Activated naive CD4-positive, alpha-beta T cell treated with anti-CD3 and anti-CD28 coated beads for 36 hours (primary cell): ENCODE results near the gene LARGE2. TPM values are rescaled to one million over a fixed set of nuclear protein-coding genes. Genes with fewer than 3 reads are reported as not detected.

ENCODE experiments used
- CTCF ChIA-PET: fragments of 350-600 bp; sonication (Branson Sonifier 250); formaldehyde crosslinking; loops from one replicate; lab custom pipeline; 2021; ENCODE audit warnings: antibody characterized with exemption; lab: Charles Lee
- DNase-seq: peaks from one replicate; pipeline ENCODE4 v3.0.0-alpha.2; 2020
- H3K27ac Mint-ChIP-seq: one replicate; pipeline ENCODE4 v1.8.0; 2021; ENCODE audit warnings: mild to moderate bottlenecking, mixed read lengths
- H3K27me3 Mint-ChIP-seq: one replicate; pipeline ENCODE4 v1.8.0; 2021; ENCODE audit warnings: low read depth, mixed read lengths
- H3K36me3 Mint-ChIP-seq: one replicate; pipeline ENCODE4 v1.8.0; 2021; ENCODE audit warnings: low read depth, mixed read lengths
- H3K4me1 Mint-ChIP-seq: one replicate; pipeline ENCODE4 v1.8.0; 2021; ENCODE audit warnings: low read depth, mixed read lengths
- H3K4me3 Mint-ChIP-seq: one replicate; pipeline ENCODE4 v1.8.0; 2021; ENCODE audit warnings: mild to moderate bottlenecking, moderate library complexity, mixed read lengths
- H3K9me3 Mint-ChIP-seq: one replicate; pipeline ENCODE4 v1.8.0; 2021; ENCODE audit warnings: mixed read lengths
- intact Hi-C: fragments of 100-400 bp; cut with micrococcal nuclease; formaldehyde crosslinking; loops from one replicate; pipeline ENCODE4 v1.15.1; 2023
- total RNA-seq, 2 experiments: library from RNA; stranded (reverse); gene quantifications; one replicate each; pipeline ENCODE4 v1.2.3, GENCODE V29; 2021

The LARGE2 gene
- total RNA-seq, 2 experiments from 2014 or later: 0.48 to 0.52 TPM

GRCh38 chr11:45909594-45910475 lies 12.6 kb upstream of the LARGE2 start:
- intact Hi-C loops: loop anchor here (10.0 kb wide), 1 partner anchor 1305 kb away; the partner anchor contains the start of gene DDB2
- H3K27me3 Mint-ChIP-seq: no peaks in the 10 kb centered on the region
- CTCF ChIA-PET: no interaction called here
- H3K36me3 Mint-ChIP-seq: peaks cover 4% of the 10 kb centered on the region
- H3K4me3 Mint-ChIP-seq: no peak overlapping the region
- no peaks in the 10 kb centered on the region for H3K9me3 Mint-ChIP-seq
- DNase-seq: no peak
- peaks cover 8% of the 10 kb centered on the region for H3K4me1 Mint-ChIP-seq
- no peak overlapping the region for H3K27ac Mint-ChIP-seq

DNA sequence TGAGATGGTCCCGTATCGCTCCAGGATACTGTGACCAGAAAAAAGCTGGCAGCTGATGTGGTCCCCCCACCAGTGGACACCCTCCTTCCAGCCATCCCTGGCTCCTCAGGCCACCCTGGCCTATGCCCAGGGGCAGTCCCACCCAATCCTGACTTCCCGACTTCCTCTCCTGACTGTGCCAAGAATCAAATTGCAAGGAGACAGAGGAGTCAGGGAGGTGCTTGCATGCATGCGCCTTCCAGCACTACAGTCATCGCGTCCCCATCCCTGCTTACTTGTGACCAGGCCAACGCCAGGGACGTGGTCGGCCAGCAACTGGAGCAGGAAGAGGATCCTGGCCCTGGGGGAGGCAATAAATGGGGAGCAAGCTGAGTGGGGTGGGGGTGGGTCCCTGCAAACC lies 11.8 kb upstream of the LARGE2 start:
- intact Hi-C loops: loop anchor here (10.0 kb wide), 1 partner anchor 1304 kb away; the partner anchor contains the start of gene DDB2
- DNase-seq: no peak
- peaks cover 4% of the 10 kb centered on the region for H3K36me3 Mint-ChIP-seq
- peaks cover 6% of the 10 kb centered on the region for H3K4me1 Mint-ChIP-seq
- CTCF ChIA-PET: no interaction called here
- H3K27me3 Mint-ChIP-seq: no peaks in the 10 kb centered on the region
- H3K27ac Mint-ChIP-seq: no peak overlapping the region
- no peak overlapping the region for H3K4me3 Mint-ChIP-seq
- no peaks in the 10 kb centered on the region for H3K9me3 Mint-ChIP-seq

DNA sequence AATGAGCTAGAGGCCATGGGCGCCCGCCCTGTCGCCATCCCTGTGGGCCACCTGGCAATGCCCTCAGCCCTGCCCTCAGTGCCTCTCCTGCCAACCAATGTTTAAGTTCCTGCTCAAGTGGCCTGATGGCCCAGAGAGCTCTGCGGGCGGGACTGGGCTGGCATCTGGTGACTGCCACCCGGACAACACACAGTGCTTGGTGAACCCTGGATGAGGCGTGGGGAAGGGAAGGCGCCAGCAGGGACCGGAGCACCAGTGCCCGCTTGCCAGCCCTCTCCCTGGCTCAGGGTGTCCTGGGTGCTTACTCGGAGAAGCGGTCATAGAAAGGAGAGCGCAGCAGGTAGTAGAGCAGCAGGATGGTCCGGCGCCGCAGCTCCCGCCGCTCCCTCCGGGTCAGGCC lies 8.9 kb upstream of the LARGE2 start:
- CTCF ChIA-PET: no interaction called here
- DNase-seq: no peak
- H3K27ac Mint-ChIP-seq: no peak overlapping the region
- H3K27me3 Mint-ChIP-seq: no peaks in the 10 kb centered on the region
- H3K36me3 Mint-ChIP-seq: peaks cover 4% of the 10 kb centered on the region
- no peak overlapping the region for H3K4me3 Mint-ChIP-seq
- intact Hi-C loops: loop anchor here (10.0 kb wide), 1 partner anchor 1301 kb away; the partner anchor contains the start of gene DDB2
- H3K4me1 Mint-ChIP-seq: peaks cover 15% of the 10 kb centered on the region
- H3K9me3 Mint-ChIP-seq: no peaks in the 10 kb centered on the region

DNA sequence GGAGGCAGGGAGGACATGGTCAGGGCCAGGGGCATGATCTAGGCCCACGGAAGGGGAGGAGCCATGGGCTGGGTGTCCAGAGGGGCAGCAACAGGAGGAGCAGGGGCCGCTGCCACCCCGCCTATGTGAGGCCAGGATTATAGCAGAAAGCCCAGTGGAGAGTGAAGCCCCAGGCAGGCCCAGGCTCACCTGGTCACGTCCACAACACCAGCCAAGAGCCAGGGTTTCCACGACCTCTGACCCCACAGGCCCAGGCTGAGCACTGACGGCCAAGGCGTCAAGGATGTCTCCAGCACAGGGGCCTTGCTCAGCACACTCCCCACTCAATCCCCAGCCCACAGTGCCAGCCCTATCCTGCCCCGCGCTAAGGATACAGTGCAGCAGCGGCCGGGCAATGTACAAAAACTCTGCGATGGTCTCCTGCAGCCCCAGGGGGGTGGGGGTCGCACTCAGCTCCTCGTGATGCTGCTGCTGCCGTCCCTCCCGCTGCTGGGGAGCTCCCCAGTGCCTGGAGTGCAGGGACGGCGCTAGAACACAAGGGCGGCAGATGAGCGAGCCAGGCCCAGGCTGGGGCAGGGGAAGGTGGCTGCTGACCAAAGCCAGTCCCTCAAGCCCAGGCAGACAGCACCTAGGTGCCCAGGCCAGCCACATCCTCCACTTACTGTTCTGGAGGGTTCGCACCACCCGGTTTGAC lies 8.4 kb upstream of the LARGE2 start:
- Mint-ChIP-seq H3K27ac (no peak overlapping the region), H3K27me3 (no peaks in the 10 kb centered on the region), H3K4me3 (no peak overlapping the region), H3K9me3 (no peaks in the 10 kb centered on the region), H3K4me1 (peaks cover 18% of the 10 kb centered on the region), H3K36me3 (peaks cover 4% of the 10 kb centered on the region)
- CTCF ChIA-PET: no interaction called here
- intact Hi-C loops: loop anchor here (10.0 kb wide), 1 partner anchor 1301 kb away; the partner anchor contains the start of gene DDB2
- no peak for DNase-seq

DNA sequence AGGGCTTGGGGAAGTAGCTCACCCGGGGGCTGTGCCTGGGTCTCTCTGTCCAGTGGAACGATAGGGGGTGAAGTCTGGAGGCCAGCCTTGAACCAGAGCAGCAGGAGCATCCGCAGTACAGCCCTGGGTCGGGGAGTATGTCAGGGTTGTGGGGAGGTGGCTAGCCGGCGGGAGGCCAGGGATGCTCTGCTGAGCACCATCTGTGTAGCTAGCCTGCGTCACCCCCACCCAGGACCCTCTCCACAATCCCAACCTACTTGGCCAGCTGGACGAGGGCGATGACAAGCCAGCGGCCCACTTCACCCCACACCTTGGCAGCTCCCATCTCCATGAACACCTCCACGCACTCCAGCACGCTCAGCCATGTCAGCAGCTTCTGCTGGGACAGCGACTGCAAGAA lies 7.0 kb upstream of the LARGE2 start:
- CTCF ChIA-PET: interaction anchor here (0.6 to 1.2 kb wide), 3 partner anchors 43 to 73 kb away, joined by 3 to 7 read pairs (median 3); no protein-coding TSS in a partner anchor
- H3K4me3 Mint-ChIP-seq: no peak overlapping the region
- H3K27ac Mint-ChIP-seq: no peak overlapping the region
- DNase-seq: no peak
- peaks cover 22% of the 10 kb centered on the region for H3K4me1 Mint-ChIP-seq
- peaks cover 4% of the 10 kb centered on the region for H3K36me3 Mint-ChIP-seq
- no peaks in the 10 kb centered on the region for H3K27me3 Mint-ChIP-seq
- no peaks in the 10 kb centered on the region for H3K9me3 Mint-ChIP-seq
- intact Hi-C loops: loop anchor here (5.0 to 10.0 kb wide), 3 partner anchors 768 to 1852 kb away; partner anchors contain the start of genes DDB2, FNBP4 and PRDM11

DNA sequence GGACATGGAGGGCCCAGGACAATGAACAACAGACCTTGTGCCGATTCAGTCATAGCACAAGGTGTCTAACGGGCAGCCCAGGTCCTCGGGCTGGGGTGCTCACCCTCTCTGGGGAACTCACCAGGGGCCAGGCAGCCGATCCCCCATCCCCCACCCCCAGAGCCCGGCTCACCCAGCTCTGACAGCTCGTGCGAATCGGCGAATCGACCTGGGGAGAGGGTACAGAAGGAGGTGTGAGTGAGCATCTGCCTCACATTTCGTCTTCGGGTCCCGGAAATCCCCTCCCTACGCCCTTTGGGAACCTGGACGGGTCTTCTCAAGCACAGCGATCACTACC lies 5.2 kb upstream of the LARGE2 start:
- intact Hi-C loops: loop anchor here (1.0 to 10.0 kb wide), 4 partner anchors 32 to 1850 kb away; partner anchors contain the start of genes DDB2, FNBP4, MAPK8IP1 and PRDM11
- Mint-ChIP-seq H3K27ac (peak overlapping the region; percentile 96), H3K9me3 (no peaks in the 10 kb centered on the region), H3K27me3 (peaks cover 3% of the 10 kb centered on the region), H3K4me1 (peaks cover 24% of the 10 kb centered on the region), H3K4me3 (peak overlapping the region; percentile 88), H3K36me3 (peaks cover 4% of the 10 kb centered on the region)
- peak; percentile 37 for DNase-seq
- CTCF ChIA-PET: interaction anchor here (1.2 to 2.3 kb wide), 3 partner anchors 44 to 89 kb away, joined by 3 to 9 read pairs (median 5); no protein-coding TSS in a partner anchor

DNA sequence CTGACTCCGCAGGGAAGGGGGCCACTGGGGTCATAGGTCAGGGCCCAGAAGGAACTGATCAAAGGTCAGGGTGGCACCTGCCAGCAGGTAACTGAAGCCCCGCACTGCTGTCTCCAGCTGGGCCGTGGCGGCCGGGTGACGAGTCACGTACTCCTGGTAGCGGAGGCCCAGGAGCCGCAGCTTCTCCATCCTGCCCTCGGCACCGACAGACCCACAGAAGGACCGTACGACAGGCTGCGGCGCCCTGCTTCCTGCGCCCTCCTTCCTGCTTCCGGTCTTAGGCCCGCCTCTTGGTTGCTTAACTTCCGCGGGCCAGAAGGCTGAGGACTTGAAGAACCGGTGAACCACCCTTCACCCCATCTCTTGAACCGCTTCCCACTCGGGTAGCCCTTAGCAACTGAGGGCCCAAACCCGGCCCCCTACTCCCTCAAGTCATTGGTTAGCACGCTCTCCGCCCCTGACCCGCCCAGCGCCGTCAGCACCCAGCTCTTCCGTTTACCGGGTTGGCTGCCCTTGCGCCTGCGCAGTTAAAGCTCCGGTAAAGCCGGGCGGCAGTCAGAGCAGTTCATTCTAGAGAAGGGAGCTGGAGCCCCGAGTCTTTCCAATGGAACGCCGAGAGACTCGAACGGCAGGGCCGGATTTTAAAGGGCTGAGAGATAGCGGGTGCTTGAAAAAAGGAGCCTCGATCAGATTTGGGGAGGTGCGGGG lies 4.7 kb upstream of the LARGE2 start, which contains the start of gene PEX16:
PEX16 (minus strand) TSS at position 255 of the 708 bp plus-strand sequence; CDS start at position 189, 66 bp downstream.
- peak within 1 kb of the TSS; percentile 96 for H3K27ac Mint-ChIP-seq
- peak within 1 kb of the TSS; percentile 88 for H3K4me3 Mint-ChIP-seq
- H3K4me1 Mint-ChIP-seq: peaks cover 24% of the 10 kb centered on the region
- peaks cover 4% of the 10 kb centered on the region for H3K36me3 Mint-ChIP-seq
- CTCF ChIA-PET: interaction anchor here (1.0 to 2.3 kb wide), 4 partner anchors 45 to 146 kb away, joined by 3 to 9 read pairs (median 6); no protein-coding TSS in a partner anchor
- intact Hi-C loops: loop anchor here (1.0 to 10.0 kb wide), 10 partner anchors 32 to 1850 kb away; partner anchors contain the start of genes ATG13, CRY2, DDB2 and FNBP4
- peaks cover 3% of the 10 kb centered on the region for H3K27me3 Mint-ChIP-seq
- DNase-seq: peak; percentile 96
- H3K9me3 Mint-ChIP-seq: no peaks in the 10 kb centered on the region

GRCh38 chr11:45918331-45918941 lies 4.0 kb upstream of the LARGE2 start:
- H3K9me3 Mint-ChIP-seq: no peaks in the 10 kb centered on the region
- CTCF ChIA-PET: interaction anchor here (1.0 to 2.3 kb wide), 4 partner anchors 46 to 147 kb away, joined by 3 to 9 read pairs (median 6); no protein-coding TSS in a partner anchor
- peaks cover 6% of the 10 kb centered on the region for H3K27me3 Mint-ChIP-seq
- peak overlapping the region; percentile 96 for H3K27ac Mint-ChIP-seq
- peak; percentile 71 for DNase-seq
- peaks cover 4% of the 10 kb centered on the region for H3K36me3 Mint-ChIP-seq
- peaks cover 27% of the 10 kb centered on the region for H3K4me1 Mint-ChIP-seq
- peak overlapping the region; percentile 88 for H3K4me3 Mint-ChIP-seq
- intact Hi-C loops: loop anchor here (1.0 to 10.0 kb wide), 9 partner anchors 71 to 1849 kb away; partner anchors contain the start of genes ATG13, CRY2, DDB2 and FNBP4

DNA sequence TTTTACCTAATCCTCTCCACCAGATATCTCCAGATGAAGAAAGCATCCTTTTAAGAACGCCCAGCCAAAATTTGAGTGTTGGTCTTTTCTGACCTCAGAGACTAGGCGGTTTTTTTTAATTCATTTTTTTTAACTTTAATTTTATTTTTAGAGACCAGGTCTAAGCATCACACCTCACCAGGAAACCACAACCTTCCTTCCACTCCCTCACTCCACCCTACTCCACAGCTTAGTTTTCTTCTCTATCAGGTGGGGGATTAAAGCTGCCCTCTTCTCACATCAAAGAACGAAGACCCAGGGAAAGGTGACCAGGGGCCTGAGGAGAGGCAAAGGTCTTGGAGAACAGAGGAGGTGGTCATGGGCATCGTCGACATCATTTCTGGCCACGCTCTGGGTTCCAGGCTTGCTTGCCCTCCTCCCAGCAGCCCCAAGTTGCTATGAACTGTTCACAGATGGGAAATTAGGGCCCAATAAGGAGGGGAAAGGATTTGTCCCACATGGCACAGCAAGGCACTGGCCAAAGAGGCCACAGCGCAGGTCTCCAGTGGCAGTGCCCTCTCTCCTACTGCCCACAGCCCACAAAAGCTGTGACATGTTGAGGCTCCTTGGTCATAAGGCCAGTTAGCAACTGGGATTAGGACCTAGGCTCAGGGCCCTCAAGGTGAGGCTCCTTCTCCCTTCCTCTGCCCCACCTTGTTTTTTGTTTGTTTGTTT lies 3.3 kb upstream of the LARGE2 start:
- intact Hi-C loops: loop anchor here (1.0 to 10.0 kb wide), 9 partner anchors 72 to 1848 kb away; partner anchors contain the start of genes ATG13, CRY2, DDB2 and FNBP4
- DNase-seq: no peak
- CTCF ChIA-PET: interaction anchor here (1.0 to 1.3 kb wide), 2 partner anchors 46 to 148 kb away, joined by 3 to 6 read pairs; no protein-coding TSS in a partner anchor
- Mint-ChIP-seq H3K27ac (peak overlapping the region; percentile 76), H3K36me3 (peaks cover 1% of the 10 kb centered on the region), H3K4me3 (peak overlapping the region; percentile 88), H3K4me1 (peaks cover 30% of the 10 kb centered on the region), H3K27me3 (peaks cover 10% of the 10 kb centered on the region), H3K9me3 (no peaks in the 10 kb centered on the region)

- H3K27ac Mint-ChIP-seq: no peak overlapping the region
- peaks cover 13% of the 10 kb centered on the region for H3K27me3 Mint-ChIP-seq
- peaks cover 30% of the 10 kb centered on the region for H3K4me1 Mint-ChIP-seq
- intact Hi-C loops: loop anchor here (2.0 to 10.0 kb wide), 4 partner anchors 199 to 1847 kb away; partner anchors contain the start of genes DDB2, FNBP4 and PRDM11
- peaks cover 3% of the 10 kb centered on the region for H3K36me3 Mint-ChIP-seq
- H3K4me3 Mint-ChIP-seq: no peak overlapping the region
- no peaks in the 10 kb centered on the region for H3K9me3 Mint-ChIP-seq
- DNase-seq: no peak
- CTCF ChIA-PET: no interaction called here
These were observed 2.5 kb upstream of the LARGE2 start for GRCh38 chr11:45919806-45920530.
